Inflammatory macrophage (primary cell): Measurements from ENCODE around the gene TPD52L1.

Source experiments
- DNase-seq, 2 donors: peaks; one replicate each; pipeline ENCODE4 v3.0.0-alpha.2; 2020 to 2022

TPD52L1 gene

DNA sequence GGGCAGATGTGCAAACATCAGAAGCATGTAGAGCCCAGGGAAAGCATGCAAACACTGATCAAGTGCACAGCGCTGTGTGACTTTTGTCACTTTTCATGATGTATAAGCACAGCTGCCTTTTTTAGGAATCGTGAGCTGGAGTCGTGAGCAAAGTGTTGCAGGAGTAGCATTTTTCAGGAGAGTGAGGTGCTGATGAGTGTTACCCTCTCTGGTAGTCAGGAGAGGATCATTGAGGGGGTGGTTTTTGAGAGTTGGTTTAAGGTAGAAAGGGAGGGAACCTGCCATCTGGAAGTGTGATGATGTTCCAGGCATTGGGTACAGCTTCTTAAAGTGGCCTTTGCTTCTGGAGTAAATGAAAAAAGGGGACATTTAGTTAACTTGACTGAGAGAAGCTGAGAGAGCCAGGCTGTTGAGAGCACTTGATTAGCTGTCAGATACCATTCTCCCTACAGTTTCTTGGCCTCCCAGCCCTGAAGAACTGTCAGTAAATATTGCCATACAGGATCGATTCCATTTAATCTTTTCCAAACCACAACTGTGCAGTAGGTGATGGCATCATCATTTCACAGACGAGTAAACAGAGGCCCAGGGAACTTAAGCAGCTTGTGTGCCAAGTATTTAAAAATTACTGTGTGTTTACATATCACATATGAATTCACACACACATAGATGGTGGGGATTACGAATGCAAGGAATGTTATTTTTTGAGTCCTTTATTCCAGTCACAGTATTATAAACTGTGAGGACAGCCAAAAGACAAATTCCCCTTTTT is 28.9 kb downstream of the TPD52L1 start:
- DNase-seq: no peak

DNA sequence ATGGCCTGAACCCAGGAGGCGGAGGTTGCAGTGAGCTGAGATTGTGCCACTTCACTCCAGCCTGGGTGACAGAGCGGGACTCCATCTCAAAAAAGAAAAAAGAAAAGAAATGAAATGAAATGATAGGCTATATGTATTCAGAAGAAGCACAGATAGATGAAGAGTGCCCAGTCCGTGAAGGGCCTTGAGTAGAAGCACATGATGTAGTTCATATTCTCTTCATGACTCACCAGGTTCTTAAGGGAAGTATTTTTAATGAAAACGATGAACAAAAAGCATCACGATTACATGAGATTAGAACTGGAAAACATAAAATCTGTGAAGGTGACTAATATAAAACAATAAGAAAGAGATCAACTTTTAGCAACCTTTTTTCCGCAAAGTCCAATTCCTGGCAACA is 29.8 kb downstream of the TPD52L1 start:
- no peak for DNase-seq

DNA sequence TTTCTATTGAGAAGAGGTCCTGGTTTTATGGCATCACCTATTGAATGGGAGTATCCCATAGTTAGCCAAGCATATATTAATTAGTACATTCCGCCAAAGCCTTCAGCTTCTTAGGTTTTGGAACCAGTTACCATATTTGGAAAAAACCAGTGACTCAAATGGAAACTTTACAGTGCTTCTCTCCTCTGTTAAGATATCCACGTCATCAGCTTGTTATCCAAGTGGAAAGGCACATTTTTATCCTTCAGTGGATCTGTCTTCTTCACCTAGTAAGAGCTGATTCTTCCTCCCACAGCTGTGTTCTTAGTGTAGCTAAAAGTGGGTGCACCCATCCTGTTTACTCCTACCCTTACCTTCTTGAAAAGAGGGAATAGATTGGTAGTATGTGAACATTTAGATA is 34.5 kb downstream of the TPD52L1 start:
- no peak for DNase-seq

DNA sequence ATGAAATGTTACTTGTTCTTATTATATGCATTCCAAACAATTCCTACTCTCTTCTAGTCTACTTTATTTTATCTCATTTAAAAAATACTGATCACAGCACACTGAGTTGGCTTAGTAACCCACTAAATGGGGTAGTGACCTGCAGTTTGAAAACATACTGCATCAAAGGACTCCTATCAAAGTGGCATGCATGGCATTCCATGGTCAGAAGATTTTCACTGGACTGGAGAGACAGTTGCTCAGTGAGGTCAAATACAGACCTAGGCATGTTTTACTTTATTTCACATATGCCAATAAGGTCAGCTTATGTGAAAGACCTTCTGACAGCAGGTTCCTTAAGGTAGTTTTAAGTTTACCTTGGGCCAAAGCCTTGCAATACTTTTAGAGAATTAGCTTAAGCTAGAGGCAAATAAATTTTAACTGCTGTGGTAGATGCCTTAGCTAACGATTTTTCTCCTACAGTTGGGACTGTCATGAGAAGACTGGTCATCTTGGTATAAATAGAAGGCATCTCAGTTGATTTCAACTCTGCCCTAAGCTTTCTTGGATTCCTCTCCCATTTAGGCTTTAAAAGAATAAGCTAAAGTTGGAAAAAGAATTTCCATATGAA is 35.1 kb downstream of the TPD52L1 start:
- DNase-seq: no peak

DNA sequence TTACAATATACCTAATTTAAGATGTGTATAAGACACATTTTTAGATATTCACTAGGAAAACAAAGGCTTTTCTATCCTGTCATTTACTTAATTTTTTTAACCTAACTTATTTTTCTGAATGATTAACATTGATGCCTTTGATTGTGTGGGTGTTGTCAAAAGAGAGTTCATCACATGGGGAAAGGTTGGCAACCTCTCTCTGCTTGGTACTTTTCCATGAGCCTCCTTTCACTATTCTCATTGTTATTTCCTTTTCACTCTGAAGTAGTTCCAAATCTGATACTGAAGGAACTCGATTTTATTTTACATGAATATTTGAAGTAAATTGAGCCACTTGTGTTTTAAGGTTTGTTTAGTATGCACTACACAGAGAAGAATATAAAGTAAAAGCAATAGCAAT is 35.9 kb downstream of the TPD52L1 start:
- no peak for DNase-seq

DNA sequence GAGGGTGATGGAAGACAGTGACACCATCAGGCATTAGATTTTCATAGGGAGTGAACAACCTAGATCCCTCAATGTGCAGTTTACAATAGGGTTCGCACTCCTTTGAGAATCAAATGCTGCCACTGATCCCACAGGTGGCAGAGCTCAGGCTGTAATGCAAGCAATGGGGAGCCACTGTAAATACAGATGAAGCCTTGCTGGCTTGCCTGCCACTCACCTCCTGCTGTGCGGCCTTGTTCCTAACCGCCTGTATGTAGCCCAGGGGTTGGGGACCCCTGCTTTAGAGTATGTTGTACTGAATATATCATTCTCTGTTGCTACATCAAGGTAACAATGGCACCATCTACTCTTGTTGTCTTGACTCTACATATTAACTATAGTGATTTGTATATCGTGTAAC is 37.1 kb downstream of the TPD52L1 start:
- no peak for DNase-seq

DNA sequence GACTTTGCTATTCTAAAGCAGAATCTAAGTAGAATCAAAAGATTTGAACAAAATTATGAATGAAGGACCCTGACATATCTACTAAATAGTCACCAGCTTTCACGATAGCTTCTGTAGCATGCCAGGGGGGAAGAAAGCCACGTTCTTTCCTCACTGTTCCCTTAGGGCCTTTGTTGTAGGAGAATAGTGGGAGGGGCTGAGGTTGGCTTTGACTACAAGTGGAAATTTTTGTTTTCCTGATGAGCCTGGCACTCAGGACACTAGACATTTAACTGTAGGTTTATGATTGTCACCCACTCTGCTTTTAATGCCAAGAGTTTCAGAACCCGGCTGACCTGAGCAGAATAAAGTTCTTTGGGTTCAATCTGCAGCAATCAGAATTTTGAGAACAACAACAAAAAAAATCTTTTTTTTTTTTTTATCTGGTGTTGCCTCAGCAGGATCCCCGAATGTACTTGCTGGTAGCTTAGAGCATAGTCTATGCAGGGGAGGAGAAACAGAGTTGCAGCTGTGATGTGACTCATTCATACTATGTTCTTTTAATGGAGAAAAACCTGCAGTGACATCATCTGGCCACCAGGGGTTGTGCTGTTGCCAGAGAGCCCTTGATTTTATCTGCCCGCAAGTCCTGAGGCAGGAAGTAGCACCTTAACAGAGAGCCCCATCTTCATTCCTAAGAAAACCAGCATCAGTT is 38.5 kb downstream of the TPD52L1 start:
- peak; percentile 83 to 88 for DNase-seq

DNA sequence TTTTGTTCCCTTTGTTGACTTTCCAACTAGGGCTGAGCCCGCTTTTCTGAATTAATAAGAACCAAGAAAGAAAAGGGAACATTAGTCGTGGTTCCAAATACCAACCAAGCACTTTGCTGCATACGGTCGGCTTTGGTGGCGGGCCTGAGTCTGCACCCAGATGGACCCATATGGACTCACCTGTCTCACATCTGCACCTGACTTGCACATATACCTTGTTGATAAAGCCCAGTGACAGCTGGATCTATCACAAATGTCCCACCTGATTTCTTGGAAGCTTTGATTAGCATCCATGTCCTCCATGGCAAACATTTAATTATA is 39.0 kb downstream of the TPD52L1 start:
- no peak for DNase-seq

DNA sequence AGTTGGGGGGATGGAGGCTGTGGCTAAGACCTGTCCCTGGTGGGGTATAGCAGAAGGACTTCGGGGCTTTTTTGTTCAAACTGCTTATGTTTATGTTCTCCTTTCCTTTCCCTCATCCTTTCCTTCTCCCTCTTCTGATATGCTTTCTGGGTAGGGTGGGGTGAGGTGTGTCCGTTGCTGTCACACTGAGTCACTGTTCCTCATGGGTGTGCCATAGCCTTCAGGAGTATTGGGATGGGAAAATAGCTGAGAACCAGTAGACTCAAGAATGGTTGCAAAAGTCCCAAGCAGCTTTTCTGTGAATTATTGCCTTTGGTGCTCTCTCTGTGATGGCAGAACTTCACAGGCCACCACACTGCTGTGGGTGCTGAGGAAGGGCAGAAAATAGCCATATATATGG is 39.6 kb downstream of the TPD52L1 start:
- no peak for DNase-seq

DNA sequence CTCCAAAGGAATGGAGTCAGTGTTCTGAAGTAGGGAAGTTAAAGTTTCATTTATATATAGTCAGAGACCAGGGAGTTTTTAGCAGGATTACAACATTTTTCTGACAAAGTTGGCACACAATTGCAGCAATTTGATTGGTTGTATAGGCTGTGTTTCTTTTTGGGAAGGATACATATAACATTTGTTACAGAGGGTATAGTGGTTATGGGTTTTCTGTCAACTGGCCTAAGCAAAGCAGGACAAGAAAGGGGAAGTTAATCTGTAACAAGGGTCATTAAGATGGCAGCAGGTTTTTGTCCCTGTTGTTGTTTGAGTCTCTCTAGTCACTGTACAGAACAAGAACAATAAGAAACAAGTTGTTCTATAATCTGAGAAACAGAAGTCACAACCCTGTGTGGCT is 41.4 kb downstream of the TPD52L1 start:
- DNase-seq: peak; percentile 70 to 91

DNA sequence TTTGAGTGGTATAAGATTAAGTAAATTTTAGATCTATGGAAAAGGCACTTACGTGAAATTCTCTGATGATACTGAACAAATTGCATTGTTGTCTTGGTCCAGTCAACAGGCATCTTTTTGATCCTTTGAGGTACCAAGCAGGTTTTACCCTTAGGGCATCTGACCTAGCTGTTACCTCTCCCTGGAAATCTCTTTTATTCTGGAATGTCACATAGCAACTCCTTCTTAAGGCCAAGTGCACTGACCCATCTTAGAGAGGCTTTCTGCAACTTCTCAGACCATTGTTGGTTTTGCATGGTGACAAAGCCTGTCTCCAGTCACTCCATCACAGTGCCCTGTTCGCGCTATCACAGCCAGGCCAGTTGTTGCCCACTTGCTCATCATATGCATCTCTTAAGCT is 42.0 kb downstream of the TPD52L1 start:
- no peak for DNase-seq

DNA sequence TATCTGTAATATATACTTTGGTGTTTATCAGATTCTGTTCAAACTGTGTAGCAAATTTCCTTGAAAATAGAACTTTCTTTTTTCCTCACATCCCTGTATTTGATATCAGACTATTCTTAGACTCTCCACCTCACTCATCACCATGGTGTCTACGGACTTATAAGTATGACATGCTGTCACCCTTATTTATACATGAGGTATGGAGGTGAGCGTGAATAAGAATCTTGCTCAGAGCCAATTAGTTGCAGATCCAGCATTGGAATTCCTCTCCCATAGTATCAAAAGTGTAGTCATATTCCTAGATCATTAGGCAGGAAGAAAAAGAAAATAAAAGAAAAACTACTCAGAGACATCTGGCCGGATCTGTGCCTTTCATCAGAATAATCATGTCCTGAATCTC is 43.0 kb downstream of the TPD52L1 start:
- DNase-seq: no peak

DNA sequence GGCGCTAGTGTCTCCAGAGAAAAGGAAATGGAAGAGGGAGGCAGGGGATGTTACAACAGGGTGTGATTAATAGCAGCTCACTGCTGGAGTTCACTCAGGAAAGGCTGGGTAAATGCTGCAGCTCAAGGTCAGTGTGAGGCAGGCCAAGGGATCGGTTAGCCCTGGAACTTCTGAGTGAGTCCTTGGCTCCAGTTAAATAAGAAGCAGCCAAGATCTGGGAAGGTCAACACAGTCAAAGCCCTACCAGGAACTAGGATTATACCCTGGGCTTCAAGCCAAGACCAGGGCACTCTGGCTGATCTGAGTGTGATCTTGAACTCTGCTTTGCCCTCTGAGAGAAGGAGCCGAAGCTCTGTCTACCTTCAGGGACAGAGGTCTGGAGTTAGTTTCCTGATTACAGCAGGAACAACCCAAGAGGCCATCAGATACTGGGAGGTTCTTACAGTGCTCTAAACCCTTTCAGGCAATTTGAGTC is 44.3 kb downstream of the TPD52L1 start:
- DNase-seq: peak; percentile 29 to 32

DNA sequence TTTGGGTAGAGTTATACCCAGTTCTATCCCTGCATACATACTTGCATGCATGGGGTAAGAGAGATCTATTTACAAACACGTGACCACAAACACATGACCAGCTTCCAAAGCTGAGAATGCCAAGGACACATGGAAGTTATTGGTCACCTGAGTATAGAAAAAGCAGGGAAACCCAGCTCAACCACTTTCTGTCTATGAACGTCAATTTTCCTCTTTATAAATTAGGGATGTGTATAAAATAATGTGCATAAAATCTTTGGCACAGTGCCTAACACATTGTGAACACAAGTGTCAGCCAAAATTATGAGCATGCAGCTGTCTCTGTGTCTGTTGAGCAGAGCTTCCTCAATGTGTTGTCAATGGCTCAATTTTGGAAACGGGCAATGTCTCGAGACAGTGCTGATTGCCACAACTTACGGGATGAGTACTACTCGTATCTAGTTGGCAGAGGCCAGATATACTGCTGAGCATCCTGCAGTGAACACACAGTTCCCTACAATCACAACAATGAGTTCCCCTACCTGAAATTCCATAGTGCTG is 44.9 kb downstream of the TPD52L1 start:
- peak; percentile 61 to 70 for DNase-seq

DNA sequence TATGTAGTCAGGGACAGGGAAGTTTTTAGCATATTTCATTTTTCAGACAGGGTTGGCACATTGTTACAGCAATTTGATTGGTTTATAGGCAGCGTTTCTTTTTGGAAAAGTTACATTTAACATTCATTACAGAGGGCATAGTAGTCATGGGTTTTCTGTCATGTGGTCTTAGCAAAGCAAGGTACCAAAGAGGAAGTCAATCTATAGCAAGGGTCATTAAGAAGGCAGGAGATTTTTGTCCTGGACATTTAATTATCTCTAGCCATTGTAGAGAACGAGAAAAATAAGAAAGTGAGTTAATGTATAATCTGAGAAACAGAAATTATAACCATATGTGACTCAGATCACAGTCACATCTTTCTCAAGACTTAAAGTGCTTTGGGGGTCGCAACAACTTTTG is 47.4 kb downstream of the TPD52L1 start:
- peak; percentile 68 to 81 for DNase-seq

DNA sequence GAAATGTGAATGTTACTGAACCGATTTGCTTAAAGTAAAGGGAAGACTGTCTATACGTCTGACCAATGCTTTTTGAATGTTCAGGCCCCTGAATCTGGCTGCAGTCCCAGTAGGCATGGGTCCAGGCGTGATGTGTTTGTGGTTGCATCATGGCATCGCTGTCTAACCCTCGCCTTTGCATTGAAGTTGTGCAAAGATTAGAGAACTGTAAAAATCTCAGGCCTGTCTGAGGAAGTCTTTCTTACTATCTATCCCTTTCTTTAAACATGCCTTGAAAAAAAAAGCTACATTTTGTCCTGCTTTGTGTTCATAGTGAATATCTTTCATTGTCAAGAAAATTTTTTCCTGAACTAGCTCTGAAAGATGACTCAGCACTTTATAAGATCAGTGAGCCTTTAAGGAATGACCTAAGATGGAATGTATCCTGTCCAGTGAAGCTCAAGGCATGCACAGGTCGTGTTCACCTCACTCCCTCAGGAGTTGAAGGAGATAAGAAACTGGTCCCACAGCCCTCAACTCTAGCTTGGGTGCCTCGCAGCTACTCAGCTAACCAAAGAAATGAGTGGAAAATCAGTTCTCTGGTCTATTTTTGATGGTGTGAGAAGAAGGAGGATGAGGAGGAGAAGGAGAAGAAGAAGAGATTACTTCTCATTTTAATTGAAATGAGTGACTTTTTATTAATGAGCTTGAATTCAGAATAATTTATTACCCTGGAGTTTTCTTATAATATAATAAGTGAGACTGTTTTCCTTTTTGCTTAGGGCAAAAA is 48.6 kb downstream of the TPD52L1 start:
- peak; percentile 89 to 90 for DNase-seq

DNA sequence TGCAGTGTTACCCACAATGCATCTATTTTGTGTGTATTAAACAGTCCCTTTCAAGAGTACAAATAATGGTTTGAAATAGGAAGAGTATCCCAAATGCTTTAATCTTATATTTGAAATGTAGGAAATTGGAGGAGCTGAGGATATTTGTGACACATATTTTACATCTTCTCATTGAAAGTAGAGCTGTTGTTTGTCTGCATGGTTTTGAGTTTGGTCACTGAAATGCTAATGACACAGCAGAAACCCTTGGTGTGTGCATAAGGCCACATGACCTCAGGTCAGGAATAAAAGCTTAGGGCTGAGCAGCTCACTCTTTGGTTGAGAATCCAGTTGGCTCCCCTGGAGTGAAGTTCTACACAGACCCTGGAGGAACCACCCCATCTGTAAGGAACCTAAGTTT is 49.8 kb downstream of the TPD52L1 start:
- DNase-seq: no peak

DNA sequence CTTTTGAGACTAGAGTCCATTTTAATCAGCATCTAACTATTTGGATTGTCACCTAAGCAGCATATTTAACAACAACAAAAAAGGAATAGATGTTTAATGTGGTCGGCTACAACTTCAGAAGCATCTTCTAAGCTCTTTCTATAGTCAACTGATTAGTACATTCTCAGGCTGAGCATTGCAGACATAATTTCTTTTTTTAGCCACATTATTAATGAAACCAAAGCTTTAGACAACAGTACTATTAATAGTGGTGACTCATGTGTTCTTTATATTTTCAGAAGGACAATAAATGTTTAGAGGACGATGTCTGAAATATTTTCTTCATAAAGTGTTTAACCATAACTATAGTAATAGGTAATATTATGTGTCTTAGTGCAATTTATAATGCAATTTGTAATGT is 52.4 kb downstream of the TPD52L1 start:
- no peak for DNase-seq

DNA sequence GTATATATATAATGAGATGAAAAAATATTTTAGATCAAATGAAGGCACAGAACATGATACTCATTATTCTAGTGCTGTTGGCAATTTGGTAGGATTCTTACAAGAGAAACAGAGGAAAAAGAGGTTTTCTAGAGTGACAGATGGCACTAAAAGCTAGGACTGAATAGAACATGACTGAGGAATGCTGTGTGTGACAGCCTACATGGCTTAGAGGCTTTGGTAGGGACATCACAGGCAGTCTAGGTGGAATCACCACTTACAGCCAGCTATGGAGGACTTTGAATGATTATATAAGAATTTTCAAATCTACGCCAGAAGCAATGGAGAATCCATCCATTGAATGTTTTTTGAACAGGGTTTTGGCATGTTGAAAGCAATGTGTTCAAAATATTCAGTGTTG is 52.8 kb downstream of the TPD52L1 start:
- DNase-seq: no peak

DNA sequence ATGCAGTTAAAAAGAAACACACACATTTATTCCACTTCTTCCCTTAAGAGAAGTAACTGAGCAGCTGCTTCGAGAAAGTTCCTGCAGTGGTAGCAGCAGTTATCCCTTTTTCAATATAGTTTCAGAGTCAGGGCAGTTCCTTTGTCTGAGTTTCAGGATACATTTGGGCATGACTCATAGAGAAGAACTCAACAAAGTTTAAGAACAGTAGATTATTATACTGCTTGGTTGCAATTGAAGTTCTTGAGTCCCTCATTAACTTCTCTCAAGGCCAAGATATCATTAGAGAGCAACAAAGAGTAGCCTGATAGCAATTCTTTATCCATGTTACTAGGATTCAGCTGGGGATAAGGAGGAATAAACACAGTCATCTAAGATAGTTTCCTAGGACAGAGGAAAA is 54.4 kb downstream of the TPD52L1 start:
- no peak for DNase-seq

DNA sequence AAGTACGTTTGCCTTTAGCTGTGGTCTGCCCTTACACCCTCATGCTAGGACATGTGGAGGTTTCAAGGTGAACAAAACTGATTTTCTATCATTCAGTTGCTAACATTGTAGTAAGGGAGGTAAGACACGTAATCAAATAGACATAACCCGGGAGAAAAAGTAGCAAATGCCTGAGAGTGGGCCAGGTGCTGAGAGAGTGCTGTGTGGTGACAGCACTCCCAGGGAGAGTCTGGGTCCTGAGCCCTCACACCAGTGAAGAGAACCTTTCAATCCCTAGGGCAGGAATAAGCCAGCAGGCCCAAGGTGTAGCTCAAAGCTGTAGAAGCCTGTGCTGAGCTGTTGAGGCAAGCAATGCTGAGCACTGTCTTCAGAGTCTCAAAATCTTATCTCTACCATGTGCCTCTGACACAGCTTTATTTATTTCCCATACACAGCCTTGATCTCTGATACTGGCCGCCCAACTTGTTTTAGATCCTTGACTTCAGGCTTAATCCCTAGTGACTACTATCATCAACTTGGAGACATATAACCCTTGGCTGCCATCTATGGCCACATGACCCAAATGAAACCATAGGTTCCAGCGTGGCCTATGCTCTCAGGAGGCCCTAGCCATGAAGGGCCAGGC is 55.2 kb downstream of the TPD52L1 start:
- no peak for DNase-seq

DNA sequence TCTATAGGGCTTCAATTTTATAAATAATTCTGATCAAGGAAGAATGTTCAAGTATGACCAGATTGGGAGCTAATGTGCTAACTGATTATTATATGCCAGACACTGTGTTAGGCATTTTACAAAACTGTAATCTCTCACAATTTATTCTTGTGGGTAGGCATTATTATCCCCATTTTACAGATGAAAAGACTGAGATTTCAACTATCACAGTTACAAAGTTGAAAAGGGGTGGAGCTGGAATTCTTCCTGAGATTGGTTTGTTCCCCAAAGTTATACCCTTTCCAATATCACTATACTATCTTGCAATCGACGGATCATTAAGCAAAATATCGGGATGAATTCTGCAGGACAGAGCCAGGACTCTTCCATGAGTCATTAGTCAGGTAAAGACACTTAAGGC is 57.1 kb downstream of the TPD52L1 start:
- no peak for DNase-seq

DNA sequence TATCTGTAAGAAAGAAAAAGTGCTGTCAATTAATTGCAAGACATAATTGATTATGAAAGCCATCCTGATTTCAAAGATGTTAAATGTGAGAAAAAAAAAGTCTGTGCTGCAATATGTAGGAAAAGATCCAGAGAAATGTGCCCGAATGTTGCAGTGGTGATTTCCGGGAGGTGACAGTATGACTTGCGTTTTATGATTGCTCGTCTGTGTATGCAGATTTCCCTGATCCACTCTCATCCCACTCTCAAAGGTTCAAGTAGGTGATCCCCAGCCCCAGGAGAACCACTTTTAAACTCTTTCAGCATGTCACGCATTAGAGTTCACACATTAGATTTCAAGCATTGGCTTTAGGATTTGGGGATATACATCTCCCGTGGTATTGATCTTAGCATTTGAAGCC is 57.8 kb downstream of the TPD52L1 start:
- no peak for DNase-seq
